ENCODE results near the gene AZIN2. TPM values are rescaled to one million over a fixed set of nuclear protein-coding genes. Genes with fewer than 3 reads are reported as not detected.

The AZIN2 gene
- total and polyA plus RNA-seq, 9 of the 15 experiments (the other 6 are each of a cell fraction or from before 2014, with no cell fraction given), result 0.06 to 0.91 (median 0.42) TPM; not detected in 2

GRCh38 chr1:33055210-33056008, 25.5 kb upstream of the AZIN2 start (continued):
- no peak for TF ChIP-seq PBX2 (CRISPR knock-in tag; IDR thresholded peaks at IDR 0.05; ENCODE audit: low read depth)
- TF ChIP-seq PBX2 (tag; conservative IDR thresholded peaks at IDR 0.05; ENCODE audit: low read depth), result peak; percentile 76
- TF ChIP-seq TRIM24 (IDR thresholded peaks at IDR 0.05), result peak; percentile 24 to 34; a peak in 2 of 4 replicates
- TF ChIP-seq RBM25 (IDR thresholded peaks at IDR 0.05; ENCODE audit: low read depth, low read length, severe bottlenecking), result peak; percentile 36
- peak; percentile 77 for TF ChIP-seq PKNOX1 (IDR thresholded peaks at IDR 0.05)
- TF ChIP-seq MGA (IDR thresholded peaks at IDR 0.05), result peak; percentile 68
- peak; percentile 76 for TF ChIP-seq CBFA2T3 (IDR thresholded peaks at IDR 0.05)
- peak; percentile 26; the same call in 1 of the 2 replicates for TF ChIP-seq STAT5A (IDR thresholded peaks at IDR 0.05; ENCODE audit: borderline replicate concordance, low read length)
- TF ChIP-seq NFIC (IDR thresholded peaks at IDR 0.05), result peak; percentile 94
- no peak for TF ChIP-seq MAFK (IDR thresholded peaks at IDR 0.05; ENCODE audit: low read length)

Measured in K562 (cell line).